ENCODE results near the gene PGAP3.

The PGAP3 gene

GRCh38 chr17:39658760-39659159 is 29.1 kb downstream of the PGAP3 start:
- no peak for TF ChIP-seq CTCF (IDR thresholded peaks at IDR 0.05; ENCODE audit: low read depth, low read length)
- no peak overlapping the region for H3K4me3 ChIP-seq (ENCODE audit: low read depth, low read length)

GRCh38 chr17:39658346-39658745 is 29.5 kb downstream of the PGAP3 start:
- no peak for TF ChIP-seq CTCF (IDR thresholded peaks at IDR 0.05; ENCODE audit: low read depth, low read length)
- H3K4me3 ChIP-seq (ENCODE audit: low read depth, low read length) = no peak overlapping the region

- H3K4me3 ChIP-seq (ENCODE audit: low read depth, low read length) = no peak overlapping the region
- TF ChIP-seq CTCF (IDR thresholded peaks at IDR 0.05; ENCODE audit: low read depth, low read length) = no peak
Observed at GRCh38 chr17:39655105-39655504, 32.8 kb downstream of the PGAP3 start.

- TF ChIP-seq CTCF (IDR thresholded peaks at IDR 0.05; ENCODE audit: low read depth, low read length) = peak; percentile 90
- no peak overlapping the region for H3K4me3 ChIP-seq (ENCODE audit: low read depth, low read length)
Observed at GRCh38 chr17:39653662-39654331, 34.1 kb downstream of the PGAP3 start.

GRCh38 chr17:39653316-39653661 is 34.6 kb downstream of the PGAP3 start:
- TF ChIP-seq CTCF (IDR thresholded peaks at IDR 0.05; ENCODE audit: low read depth, low read length) = no peak
- H3K4me3 ChIP-seq (ENCODE audit: low read depth, low read length) = no peak overlapping the region

GRCh38 chr17:39652587-39653315 is 35.1 kb downstream of the PGAP3 start:
- no peak for TF ChIP-seq CTCF (IDR thresholded peaks at IDR 0.05; ENCODE audit: low read depth, low read length)
- H3K4me3 ChIP-seq (ENCODE audit: low read depth, low read length) = no peak overlapping the region

GRCh38 chr17:39651923-39652586 is 35.8 kb downstream of the PGAP3 start:
- TF ChIP-seq CTCF (IDR thresholded peaks at IDR 0.05; ENCODE audit: low read depth, low read length) = no peak
- H3K4me3 ChIP-seq (ENCODE audit: low read depth, low read length) = no peak overlapping the region

All from WI38 (cell line).